ENCODE measurements around the gene C5.

Gene C5

DNA sequence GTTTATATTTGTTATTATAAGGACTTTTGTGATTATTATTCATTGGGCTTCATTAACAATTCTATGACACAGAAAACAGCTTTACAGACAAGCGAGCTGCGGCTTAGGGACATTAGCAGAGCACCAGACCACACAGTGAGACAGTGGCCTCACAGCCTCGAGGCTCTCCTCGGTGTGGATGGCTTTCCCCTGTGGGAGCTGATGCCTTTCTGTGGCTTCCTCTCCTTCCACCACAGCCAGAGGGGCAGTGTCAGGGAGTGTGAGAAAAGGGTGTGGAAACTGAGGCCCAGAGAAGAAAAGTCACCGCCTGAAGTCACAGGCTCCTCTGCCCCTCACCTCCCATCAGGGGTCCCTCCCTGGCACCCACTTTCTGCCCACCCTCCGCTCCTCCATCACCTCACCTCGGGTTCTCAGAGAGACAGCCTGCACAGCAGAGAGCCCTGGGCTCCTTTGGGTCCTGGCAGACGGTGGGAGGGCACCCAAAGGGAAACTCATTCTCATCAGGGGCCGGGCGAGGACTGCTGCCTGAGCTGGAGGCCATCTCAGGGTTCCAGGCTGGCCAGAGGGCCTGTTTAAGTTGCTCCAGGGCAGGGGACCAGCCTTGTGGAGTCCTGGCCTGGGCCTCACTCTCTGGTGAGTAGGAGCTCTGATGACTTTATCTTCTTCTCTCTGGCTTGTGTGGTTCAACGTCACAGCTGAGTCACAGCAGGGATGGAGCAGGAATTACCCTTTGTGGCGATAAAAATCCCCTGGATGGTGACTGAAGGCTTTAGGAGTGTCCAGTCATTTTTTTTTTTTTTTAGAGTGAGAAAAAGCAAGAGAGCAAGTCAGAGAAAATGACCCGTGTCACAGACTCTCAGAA lies 124.3 kb downstream of the C5 start:
- TF ChIP-seq TARDBP (IDR thresholded peaks at IDR 0.05) (no peak), SUZ12 (IDR thresholded peaks at IDR 0.05) (no peak), ELF4 (IDR thresholded peaks at IDR 0.05) (no peak), HDGF (IDR thresholded peaks at IDR 0.05; ENCODE audit: borderline replicate concordance) (no peak), FOXA1 (IDR thresholded peaks at IDR 0.05) (no peak), ARNT (IDR thresholded peaks at IDR 0.05) (no peak), ZNF384 (IDR thresholded peaks at IDR 0.05) (no peak), L3MBTL2 (conservative IDR thresholded peaks at IDR 0.05) (no peak), NFRKB (IDR thresholded peaks at IDR 0.05) (no peak), FOXK2 (IDR thresholded peaks at IDR 0.05) (no peak), FOXM1 (IDR thresholded peaks at IDR 0.05; ENCODE audit: borderline replicate concordance) (no peak), CTBP1 (IDR thresholded peaks at IDR 0.05; ENCODE audit: borderline replicate concordance) (no peak), SP1 (IDR thresholded peaks at IDR 0.05) (no peak), LEF1 (IDR thresholded peaks at IDR 0.05; ENCODE audit: borderline replicate concordance) (no peak), BHLHE40 (IDR thresholded peaks at IDR 0.05; ENCODE audit: borderline replicate concordance) (no peak)
- TF ChIP-seq, protein P1, sequence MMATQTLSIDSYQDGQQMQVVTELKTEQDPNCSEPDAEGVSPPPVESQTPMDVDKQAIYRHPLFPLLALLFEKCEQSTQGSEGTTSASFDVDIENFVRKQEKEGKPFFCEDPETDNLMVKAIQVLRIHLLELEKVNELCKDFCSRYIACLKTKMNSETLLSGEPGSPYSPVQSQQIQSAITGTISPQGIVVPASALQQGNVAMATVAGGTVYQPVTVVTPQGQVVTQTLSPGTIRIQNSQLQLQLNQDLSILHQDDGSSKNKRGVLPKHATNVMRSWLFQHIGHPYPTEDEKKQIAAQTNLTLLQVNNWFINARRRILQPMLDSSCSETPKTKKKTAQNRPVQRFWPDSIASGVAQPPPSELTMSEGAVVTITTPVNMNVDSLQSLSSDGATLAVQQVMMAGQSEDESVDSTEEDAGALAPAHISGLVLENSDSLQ (IDR thresholded peaks at IDR 0.05) = no peak
- no peak for DNase-seq (ENCODE audit: extremely low spot score)
- ChIA-PET POLR2A (interaction anchor here (1.4 to 1.7 kb wide), 2 partner anchors 57 to 132 kb away, joined by 3 read pairs; no protein-coding TSS in a partner anchor), CTCF (interaction anchor here (0.8 kb wide), 1 partner anchor 9 kb away, joined by 3 read pairs; no protein-coding TSS in a partner anchor)

DNA sequence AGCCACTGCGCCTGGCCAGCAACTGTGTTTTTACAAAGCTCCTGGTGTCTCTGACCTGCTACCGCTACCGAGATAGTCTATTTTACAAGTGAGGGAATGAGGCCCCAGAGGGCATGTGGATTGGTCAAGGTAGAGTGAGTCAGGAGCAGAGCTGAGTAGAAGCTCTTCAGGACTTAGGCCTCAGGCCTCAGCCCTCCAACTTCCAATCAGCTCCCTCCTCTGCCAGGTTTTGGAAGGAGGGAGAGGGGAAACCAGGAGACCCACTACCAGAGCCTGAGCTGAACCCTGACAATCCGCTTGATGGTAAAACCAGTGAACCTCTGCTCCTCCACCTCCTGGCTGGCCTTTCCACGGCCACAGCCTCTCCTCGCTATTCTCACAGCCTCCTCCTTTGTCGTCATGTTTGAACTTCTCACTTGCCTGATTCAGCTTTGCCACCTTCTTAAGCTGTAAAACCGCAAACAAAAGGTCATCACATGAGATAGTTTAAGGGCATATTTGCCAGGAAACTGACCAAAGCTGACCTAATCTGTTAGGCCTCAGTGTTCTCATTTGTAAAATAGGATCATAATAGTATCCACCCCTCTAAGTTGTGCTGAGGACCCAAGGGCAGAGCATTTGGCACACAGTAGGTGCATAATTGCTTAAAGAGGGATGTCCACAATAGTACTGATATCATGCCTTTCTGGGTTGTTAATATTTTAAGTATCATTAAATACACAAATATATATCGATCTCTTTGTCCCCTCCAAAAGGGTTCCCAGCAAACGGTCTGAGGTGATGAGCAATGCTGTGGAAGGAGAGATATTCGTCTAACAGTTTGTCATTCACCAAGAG lies 125.2 kb downstream of the C5 start:
- CTCF ChIA-PET = interaction anchor here (0.8 kb wide), 1 partner anchor 8 kb away, joined by 3 read pairs; no protein-coding TSS in a partner anchor
- TF ChIP-seq CTBP1 (IDR thresholded peaks at IDR 0.05; ENCODE audit: borderline replicate concordance) (no peak), FOXA1 (IDR thresholded peaks at IDR 0.05) (no peak), BHLHE40 (IDR thresholded peaks at IDR 0.05; ENCODE audit: borderline replicate concordance) (no peak), SUZ12 (IDR thresholded peaks at IDR 0.05) (no peak), L3MBTL2 (conservative IDR thresholded peaks at IDR 0.05) (no peak), SP1 (IDR thresholded peaks at IDR 0.05) (no peak), ARNT (IDR thresholded peaks at IDR 0.05) (no peak), NFRKB (IDR thresholded peaks at IDR 0.05) (no peak), LEF1 (IDR thresholded peaks at IDR 0.05; ENCODE audit: borderline replicate concordance) (no peak), ZNF384 (IDR thresholded peaks at IDR 0.05) (no peak), FOXK2 (IDR thresholded peaks at IDR 0.05) (no peak), FOXM1 (IDR thresholded peaks at IDR 0.05; ENCODE audit: borderline replicate concordance) (no peak), TARDBP (IDR thresholded peaks at IDR 0.05) (no peak), HDGF (IDR thresholded peaks at IDR 0.05; ENCODE audit: borderline replicate concordance) (no peak), ELF4 (IDR thresholded peaks at IDR 0.05) (no peak)
- TF ChIP-seq, protein P1 (IDR thresholded peaks at IDR 0.05) = no peak
- POLR2A ChIA-PET = interaction anchor here (1.4 to 1.7 kb wide), 2 partner anchors 56 to 131 kb away, joined by 3 read pairs; no protein-coding TSS in a partner anchor
- no peak for DNase-seq (ENCODE audit: extremely low spot score)

DNA sequence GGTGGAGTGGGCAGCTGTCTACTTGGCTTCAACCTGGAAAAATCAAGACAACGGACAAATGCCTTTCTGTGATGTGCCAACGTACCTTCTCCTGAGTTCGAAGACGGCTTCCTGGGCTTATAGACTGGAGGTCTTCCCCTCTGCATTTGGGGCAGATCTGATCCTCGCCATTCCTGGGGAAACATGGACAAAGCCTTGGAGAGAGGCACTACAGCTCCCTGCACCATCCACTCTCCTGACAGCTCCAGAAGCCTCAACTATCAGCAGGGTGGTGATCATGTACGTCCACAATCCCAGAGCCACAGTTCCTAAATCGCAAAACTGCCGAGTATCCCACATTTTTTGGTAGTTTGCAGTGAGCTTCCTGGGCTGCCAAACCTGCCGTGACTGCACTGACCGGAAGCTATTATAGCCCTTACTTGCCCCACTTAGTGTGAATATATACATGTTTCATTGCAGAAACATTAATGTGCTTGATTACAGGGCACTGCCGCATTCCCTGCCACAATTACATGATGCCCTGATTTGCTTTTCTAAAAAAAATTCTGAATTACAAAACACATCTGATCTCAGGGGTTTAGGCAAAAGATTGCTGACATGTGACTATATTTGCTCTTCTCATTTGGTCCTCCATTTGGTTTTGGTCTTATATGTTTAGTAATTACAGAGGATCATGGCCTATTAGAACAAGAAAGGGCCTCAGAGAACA lies 126.3 kb downstream of the C5 start:
- TF ChIP-seq HDGF (IDR thresholded peaks at IDR 0.05; ENCODE audit: borderline replicate concordance) = no peak
- no peak for TF ChIP-seq BHLHE40 (IDR thresholded peaks at IDR 0.05; ENCODE audit: borderline replicate concordance)
- TF ChIP-seq NFRKB (IDR thresholded peaks at IDR 0.05) = no peak
- no peak for TF ChIP-seq ELF4 (IDR thresholded peaks at IDR 0.05)
- no peak for TF ChIP-seq ARNT (IDR thresholded peaks at IDR 0.05)
- no peak for TF ChIP-seq L3MBTL2 (conservative IDR thresholded peaks at IDR 0.05)
- CTCF ChIA-PET = no interaction called here
- POLR2A ChIA-PET = interaction anchor here (1.4 kb wide), 1 partner anchor 130 kb away, joined by 3 read pairs; no protein-coding TSS in a partner anchor
- DNase-seq (ENCODE audit: extremely low spot score) = no peak

DNA sequence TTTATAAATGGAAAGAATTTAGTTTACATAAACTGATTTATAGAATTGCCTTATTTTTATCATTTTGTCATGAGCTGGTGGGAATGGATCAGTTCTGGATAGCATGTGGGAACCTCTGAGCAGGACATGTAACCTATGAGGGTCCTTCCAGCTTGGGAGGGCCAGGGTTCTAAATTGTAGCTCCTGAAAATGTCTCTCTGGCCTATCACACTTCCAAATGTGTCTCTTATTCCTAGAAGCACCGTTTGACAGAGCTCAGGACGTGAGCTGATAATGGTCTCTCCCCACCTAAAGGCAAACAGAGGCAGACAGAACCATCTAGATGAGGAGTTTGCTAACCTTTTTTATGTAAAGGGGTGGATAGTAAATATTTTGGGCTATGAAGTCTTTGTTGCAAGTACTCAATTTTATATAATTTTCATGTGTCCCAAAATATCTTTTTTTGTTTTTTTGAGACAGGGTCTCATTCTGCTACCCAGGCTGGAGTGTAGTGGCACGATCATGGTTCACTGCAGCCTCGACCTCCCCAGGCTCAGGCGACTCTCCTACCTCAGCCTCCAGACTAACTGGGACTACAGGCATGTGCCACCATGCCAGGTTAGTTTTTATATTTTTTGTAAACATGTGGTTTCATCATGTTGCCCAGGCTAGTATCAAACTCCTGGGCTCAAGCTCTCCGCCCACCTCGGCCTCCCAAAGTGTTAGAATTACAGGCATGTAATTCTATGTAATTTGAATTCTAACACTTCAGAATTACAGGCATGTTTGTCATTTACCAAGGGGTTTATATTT lies 127.5 kb downstream of the C5 start:
- POLR2A ChIA-PET = no interaction called here
- TF ChIP-seq BHLHE40 (IDR thresholded peaks at IDR 0.05; ENCODE audit: borderline replicate concordance) (no peak), LEF1 (IDR thresholded peaks at IDR 0.05; ENCODE audit: borderline replicate concordance) (no peak), ZNF384 (IDR thresholded peaks at IDR 0.05) (no peak), NFRKB (IDR thresholded peaks at IDR 0.05) (no peak), ARNT (IDR thresholded peaks at IDR 0.05) (no peak), TARDBP (IDR thresholded peaks at IDR 0.05) (no peak), SP1 (IDR thresholded peaks at IDR 0.05) (no peak), FOXM1 (IDR thresholded peaks at IDR 0.05; ENCODE audit: borderline replicate concordance) (no peak), CTBP1 (IDR thresholded peaks at IDR 0.05; ENCODE audit: borderline replicate concordance) (no peak), L3MBTL2 (conservative IDR thresholded peaks at IDR 0.05) (no peak), SUZ12 (IDR thresholded peaks at IDR 0.05) (no peak), FOXA1 (IDR thresholded peaks at IDR 0.05) (no peak), ELF4 (IDR thresholded peaks at IDR 0.05) (no peak), HDGF (IDR thresholded peaks at IDR 0.05; ENCODE audit: borderline replicate concordance) (no peak), FOXK2 (IDR thresholded peaks at IDR 0.05) (no peak)
- TF ChIP-seq, protein P1 (IDR thresholded peaks at IDR 0.05) = no peak
- no peak for DNase-seq (ENCODE audit: extremely low spot score)
- CTCF ChIA-PET = interaction anchor here (0.5 to 0.6 kb wide), 3 partner anchors 42 to 195 kb away, joined by 3 to 5 read pairs (median 3); no protein-coding TSS in a partner anchor
